ENCODE data around the gene MYO1B. TPM values are rescaled to one million over a fixed set of nuclear protein-coding genes. Genes with fewer than 3 reads are reported as not detected.

The MYO1B gene
- total RNA-seq, 6 donors from 2014 or later: 112 to 311 (median 137) TPM

DNA sequence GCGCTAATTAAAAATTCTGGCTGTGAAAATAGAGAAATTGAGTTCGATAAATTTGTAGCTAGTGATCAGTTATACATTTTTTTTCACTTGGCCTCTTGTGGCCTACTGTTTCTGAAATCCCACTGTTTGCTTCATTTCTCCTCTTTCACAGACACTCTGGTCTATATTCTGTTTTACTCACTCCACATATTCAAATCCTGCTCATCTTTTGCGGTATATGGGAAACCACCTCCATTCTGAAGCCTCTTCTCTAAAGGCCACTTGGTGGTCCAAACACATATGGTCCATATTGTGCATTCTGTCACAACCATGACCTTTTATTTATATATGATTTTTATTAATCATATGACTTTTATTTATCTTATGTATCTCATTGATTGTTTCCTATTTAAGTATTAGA is 67.0 kb downstream of the MYO1B start:
- H3K4me3 ChIP-seq: no peak overlapping the region
- DNase-seq: no peak
- H3K9me3 ChIP-seq: no peaks in the 10 kb centered on the region
- H3K27me3 ChIP-seq: no peaks in the 10 kb centered on the region
- 92 to 97% methylated on average over 3 of the region's 3 CpGs for WGBS, 2 donors
- no peak overlapping the region for H3K27ac ChIP-seq
- peaks cover 0 to 9% (median 4%) of the 10 kb centered on the region in 4 donors for H3K4me1 ChIP-seq
- no peak for TF ChIP-seq POLR2A (IDR thresholded peaks at IDR 0.05)
- TF ChIP-seq POLR2AphosphoS5 (IDR thresholded peaks at IDR 0.05): no peak
- TF ChIP-seq, protein P1, sequence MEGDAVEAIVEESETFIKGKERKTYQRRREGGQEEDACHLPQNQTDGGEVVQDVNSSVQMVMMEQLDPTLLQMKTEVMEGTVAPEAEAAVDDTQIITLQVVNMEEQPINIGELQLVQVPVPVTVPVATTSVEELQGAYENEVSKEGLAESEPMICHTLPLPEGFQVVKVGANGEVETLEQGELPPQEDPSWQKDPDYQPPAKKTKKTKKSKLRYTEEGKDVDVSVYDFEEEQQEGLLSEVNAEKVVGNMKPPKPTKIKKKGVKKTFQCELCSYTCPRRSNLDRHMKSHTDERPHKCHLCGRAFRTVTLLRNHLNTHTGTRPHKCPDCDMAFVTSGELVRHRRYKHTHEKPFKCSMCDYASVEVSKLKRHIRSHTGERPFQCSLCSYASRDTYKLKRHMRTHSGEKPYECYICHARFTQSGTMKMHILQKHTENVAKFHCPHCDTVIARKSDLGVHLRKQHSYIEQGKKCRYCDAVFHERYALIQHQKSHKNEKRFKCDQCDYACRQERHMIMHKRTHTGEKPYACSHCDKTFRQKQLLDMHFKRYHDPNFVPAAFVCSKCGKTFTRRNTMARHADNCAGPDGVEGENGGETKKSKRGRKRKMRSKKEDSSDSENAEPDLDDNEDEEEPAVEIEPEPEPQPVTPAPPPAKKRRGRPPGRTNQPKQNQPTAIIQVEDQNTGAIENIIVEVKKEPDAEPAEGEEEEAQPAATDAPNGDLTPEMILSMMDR (IDR thresholded peaks at IDR 0.05): no peak
- no peak for TF ChIP-seq EP300 (IDR thresholded peaks at IDR 0.05)
- no peak for ATAC-seq (ENCODE audit: low FRiP score in 2 of 2)
- H3K36me3 ChIP-seq: no peaks in the 10 kb centered on the region

GRCh38 chr2:191312662-191313061 is 67.5 kb downstream of the MYO1B start:
- ATAC-seq (ENCODE audit: low FRiP score in 2 of 2): no peak
- WGBS, 2 donors: 78 to 84% methylated on average over 1 of the region's 1 CpG
- Histone ChIP-seq H3K4me3 (no peak overlapping the region), H3K4me1 (peaks cover 0 to 10% (median 6%) of the 10 kb centered on the region in 4 donors), H3K27ac (no peak overlapping the region), H3K27me3 (no peaks in the 10 kb centered on the region), H3K36me3 (no peaks in the 10 kb centered on the region), H3K9me3 (no peaks in the 10 kb centered on the region)
- no peak for DNase-seq
- TF ChIP-seq POLR2A (IDR thresholded peaks at IDR 0.05) (no peak), EP300 (IDR thresholded peaks at IDR 0.05) (no peak), POLR2AphosphoS5 (IDR thresholded peaks at IDR 0.05) (no peak)
- TF ChIP-seq, protein P1 (IDR thresholded peaks at IDR 0.05): no peak

GRCh38 chr2:191314697-191315364 is 69.6 kb downstream of the MYO1B start:
- Histone ChIP-seq H3K4me3 (no peak overlapping the region), H3K9me3 (no peaks in the 10 kb centered on the region), H3K36me3 (no peaks in the 10 kb centered on the region), H3K27me3 (no peaks in the 10 kb centered on the region), H3K27ac (no peak overlapping the region), H3K4me1 (peaks cover 15 to 29% (median 21%) of the 10 kb centered on the region in 4 donors)
- 84 to 93% methylated on average over 6 of the region's 6 CpGs for WGBS, 2 donors
- no peak for ATAC-seq (ENCODE audit: low FRiP score in 2 of 2)
- TF ChIP-seq POLR2AphosphoS5 (IDR thresholded peaks at IDR 0.05): no peak
- no peak for DNase-seq

DNA sequence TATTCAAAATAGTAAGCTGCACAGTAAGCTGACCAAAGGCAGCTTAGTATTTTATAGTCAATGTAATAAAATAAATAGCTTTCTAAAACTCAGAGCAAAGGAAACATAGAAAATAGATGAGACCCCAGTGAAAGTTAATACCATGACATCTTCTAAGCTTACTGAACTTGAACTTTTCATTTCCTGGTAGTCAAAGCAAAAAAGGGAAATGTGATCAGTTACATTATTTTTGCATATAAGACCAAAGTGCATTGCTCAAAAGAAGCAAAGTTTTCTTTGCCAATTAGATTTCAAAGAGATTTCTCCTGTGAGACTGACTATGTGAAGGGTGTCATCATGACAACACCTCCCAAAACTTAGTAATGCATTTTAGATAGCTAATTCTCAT is 70.2 kb downstream of the MYO1B start:
- Histone ChIP-seq H3K27me3 (no peaks in the 10 kb centered on the region), H3K27ac (no peak overlapping the region), H3K36me3 (no peaks in the 10 kb centered on the region), H3K4me3 (no peak overlapping the region), H3K9me3 (no peaks in the 10 kb centered on the region), H3K4me1 (peaks cover 15 to 29% (median 19%) of the 10 kb centered on the region in 4 donors)
- DNase-seq (no peak), ATAC-seq (ENCODE audit: low FRiP score in 2 of 2) (no peak)
- TF ChIP-seq EP300 (IDR thresholded peaks at IDR 0.05): no peak
- TF ChIP-seq POLR2AphosphoS5 (IDR thresholded peaks at IDR 0.05): no peak

DNA sequence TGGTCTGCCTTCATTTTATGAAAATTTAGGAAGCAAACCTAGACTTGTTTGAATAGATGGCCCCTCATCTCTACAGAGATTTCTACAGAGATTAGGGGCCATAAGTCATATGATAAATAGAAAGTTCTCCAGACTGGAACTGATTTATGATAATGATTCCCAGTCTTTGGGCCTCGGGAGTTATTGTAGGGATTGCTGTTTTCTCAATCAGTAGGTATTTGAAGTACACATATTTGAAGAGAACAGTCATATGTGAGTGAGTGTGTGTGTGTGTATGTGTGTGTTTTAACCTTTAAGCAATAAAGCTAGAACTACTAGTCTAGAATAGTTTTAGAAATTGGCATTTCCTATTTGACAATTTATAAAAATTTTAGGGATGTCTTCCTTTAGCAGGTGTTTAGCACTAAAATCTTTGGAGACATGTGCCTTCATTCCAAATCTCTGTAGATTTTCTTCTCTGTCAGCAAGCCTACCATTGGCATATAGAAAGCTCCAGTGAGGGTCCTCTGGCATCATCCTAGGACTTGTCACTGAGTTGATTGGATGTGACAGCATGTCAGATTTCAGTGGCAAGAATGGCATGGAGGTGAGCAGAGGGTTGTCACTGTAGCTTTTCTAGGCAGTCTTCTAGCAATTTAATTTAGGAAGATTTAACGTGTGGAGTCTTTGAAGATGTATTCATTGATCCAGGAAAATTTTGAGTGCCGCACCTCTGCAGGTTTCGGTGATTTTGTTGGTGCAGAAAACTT is 71.2 kb downstream of the MYO1B start:
- H3K4me3 ChIP-seq: no peak overlapping the region

More for the DNA sequence above, 71.2 kb downstream of the MYO1B start:
- DNase-seq (no peak), ATAC-seq (ENCODE audit: low FRiP score in 2 of 2) (no peak)
- H3K27ac ChIP-seq: no peak overlapping the region
- H3K9me3 ChIP-seq: no peaks in the 10 kb centered on the region
- 78 to 82% methylated on average over 4 of the region's 4 CpGs for WGBS, 2 donors
- H3K27me3 ChIP-seq: no peaks in the 10 kb centered on the region
- peaks cover 19 to 27% (median 25%) of the 10 kb centered on the region in 4 donors for H3K4me1 ChIP-seq
- H3K36me3 ChIP-seq: no peaks in the 10 kb centered on the region
- TF ChIP-seq POLR2A (IDR thresholded peaks at IDR 0.05) (no peak), EP300 (IDR thresholded peaks at IDR 0.05) (no peak), POLR2AphosphoS5 (IDR thresholded peaks at IDR 0.05) (no peak)
- TF ChIP-seq, protein P1 (IDR thresholded peaks at IDR 0.05): no peak

Data from upper lobe of left lung (tissue), 6 donors.